ENCODE measurements around the gene NKX2-8. TPM values are rescaled to one million over a fixed set of nuclear protein-coding genes. Genes with fewer than 3 reads are reported as not detected.

Gene NKX2-8
- total and polyA plus RNA-seq, 9 donors: not detected

- H3K27me3 ChIP-seq: no peaks in the 10 kb centered on the region
- 2 to 4% (median 3%) methylated on average over 15 of the region's 15 CpGs for WGBS, 3 donors
- intact Hi-C loops (cut with DNase I): no loop called here
- no peaks in the 10 kb centered on the region for H3K4me1 ChIP-seq (ENCODE audit: insufficient read depth)
- no peak overlapping the region for H3K4me3 ChIP-seq
- TF ChIP-seq POLR2A (IDR thresholded peaks at IDR 0.05) (no peak), CTCF (IDR thresholded peaks at IDR 0.05) (no peak), EP300 (IDR thresholded peaks at IDR 0.05) (no peak)
- H3K36me3 ChIP-seq: no peaks in the 10 kb centered on the region
- no peak overlapping the region for H3K27ac ChIP-seq
- no peak for DNase-seq
- H3K9me3 ChIP-seq: no peaks in the 10 kb centered on the region
These were observed 444 bp upstream of the NKX2-8 start for GRCh38 chr14:36582874-36583241.

GRCh38 chr14:36580856-36581831 lies 1.3 kb downstream of the NKX2-8 start:
- H3K36me3 ChIP-seq: no peaks in the 10 kb centered on the region
- no peaks in the 10 kb centered on the region for H3K27me3 ChIP-seq
- H3K4me3 ChIP-seq: peak overlapping the region; percentile 18
- H3K9me3 ChIP-seq: no peaks in the 10 kb centered on the region
- intact Hi-C loops (cut with DNase I): no loop called here
- H3K27ac ChIP-seq: no peak overlapping the region
- 0 to 1% (median 1%) methylated on average over 65 to 103 of the region's 103 CpGs for WGBS, 3 donors
- H3K4me1 ChIP-seq (ENCODE audit: insufficient read depth): no peaks in the 10 kb centered on the region
- TF ChIP-seq POLR2A (IDR thresholded peaks at IDR 0.05) (no peak), CTCF (IDR thresholded peaks at IDR 0.05) (no peak)
- DNase-seq: peak in 1 of 5 donors; percentile 17

- Histone ChIP-seq H3K27ac (no peak overlapping the region), H3K4me3 (no peak overlapping the region), H3K36me3 (no peaks in the 10 kb centered on the region), H3K4me1 (ENCODE audit: insufficient read depth) (no peaks in the 10 kb centered on the region), H3K27me3 (no peaks in the 10 kb centered on the region), H3K9me3 (no peaks in the 10 kb centered on the region)
- TF ChIP-seq POLR2A (IDR thresholded peaks at IDR 0.05) (no peak), CTCF (IDR thresholded peaks at IDR 0.05) (no peak)
- intact Hi-C loops (cut with DNase I): no loop called here
- 1 to 2% (median 2%) methylated on average over 51 of the region's 51 CpGs for WGBS, 3 donors
- no peak for DNase-seq
These were observed 2.1 kb downstream of the NKX2-8 start for GRCh38 chr14:36580141-36580855.

- 4 to 7% (median 5%) methylated on average over 22 of the region's 22 CpGs for WGBS, 3 donors
- no peaks in the 10 kb centered on the region for H3K27me3 ChIP-seq
These were observed 2.8 kb downstream of the NKX2-8 start for GRCh38 chr14:36579573-36580140.

More at GRCh38 chr14:36579573-36580140, 2.8 kb downstream of the NKX2-8 start:
- intact Hi-C loops (cut with DNase I): no loop called here
- TF ChIP-seq POLR2A (IDR thresholded peaks at IDR 0.05): no peak
- TF ChIP-seq EP300 (IDR thresholded peaks at IDR 0.05): no peak
- no peak for TF ChIP-seq CTCF (IDR thresholded peaks at IDR 0.05)
- no peaks in the 10 kb centered on the region for H3K9me3 ChIP-seq
- H3K27ac ChIP-seq: no peak overlapping the region
- H3K4me1 ChIP-seq (ENCODE audit: insufficient read depth): no peaks in the 10 kb centered on the region
- no peak for DNase-seq
- no peaks in the 10 kb centered on the region for H3K36me3 ChIP-seq
- no peak overlapping the region for H3K4me3 ChIP-seq
